GM20000 (cell line): Measurements from ENCODE around the gene PIR.

ENCODE experiments used
- DNase-seq: peaks from one replicate; pipeline ENCODE4 v3.0.0; 2012; ENCODE audit warnings: low spot score
- TF ChIP-seq, protein P1 (sequence below): IDR thresholded peaks from 2 replicates; pipeline ENCODE4 v1.5.1; 2012; ENCODE audit warnings: mild to moderate bottlenecking, control low read depth; ENCODE audit errors: extremely low read depth, missing control alignments

PIR gene

DNA sequence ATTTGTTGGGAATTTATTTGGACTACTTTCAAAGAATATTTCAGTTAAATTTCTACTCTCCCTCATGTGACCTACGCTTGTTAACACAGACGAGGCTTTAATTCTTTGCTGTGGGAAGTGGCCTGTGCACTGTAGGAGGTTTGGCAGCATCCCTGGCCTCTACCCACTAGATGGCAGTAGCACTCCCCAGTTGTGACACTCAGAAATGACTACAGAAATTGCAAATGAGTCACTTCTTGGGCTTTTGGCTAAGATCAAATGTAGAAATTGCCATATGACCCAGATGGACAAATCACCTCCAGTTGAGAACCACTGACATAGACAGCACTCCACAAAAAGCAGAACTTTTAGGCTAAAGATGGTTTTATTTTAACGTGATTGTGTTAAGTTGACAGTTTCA is 22.1 kb downstream of the PIR start:
- TF ChIP-seq, protein P1, sequence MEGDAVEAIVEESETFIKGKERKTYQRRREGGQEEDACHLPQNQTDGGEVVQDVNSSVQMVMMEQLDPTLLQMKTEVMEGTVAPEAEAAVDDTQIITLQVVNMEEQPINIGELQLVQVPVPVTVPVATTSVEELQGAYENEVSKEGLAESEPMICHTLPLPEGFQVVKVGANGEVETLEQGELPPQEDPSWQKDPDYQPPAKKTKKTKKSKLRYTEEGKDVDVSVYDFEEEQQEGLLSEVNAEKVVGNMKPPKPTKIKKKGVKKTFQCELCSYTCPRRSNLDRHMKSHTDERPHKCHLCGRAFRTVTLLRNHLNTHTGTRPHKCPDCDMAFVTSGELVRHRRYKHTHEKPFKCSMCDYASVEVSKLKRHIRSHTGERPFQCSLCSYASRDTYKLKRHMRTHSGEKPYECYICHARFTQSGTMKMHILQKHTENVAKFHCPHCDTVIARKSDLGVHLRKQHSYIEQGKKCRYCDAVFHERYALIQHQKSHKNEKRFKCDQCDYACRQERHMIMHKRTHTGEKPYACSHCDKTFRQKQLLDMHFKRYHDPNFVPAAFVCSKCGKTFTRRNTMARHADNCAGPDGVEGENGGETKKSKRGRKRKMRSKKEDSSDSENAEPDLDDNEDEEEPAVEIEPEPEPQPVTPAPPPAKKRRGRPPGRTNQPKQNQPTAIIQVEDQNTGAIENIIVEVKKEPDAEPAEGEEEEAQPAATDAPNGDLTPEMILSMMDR: peak; percentile 57
- DNase-seq: peak; percentile 12

DNA sequence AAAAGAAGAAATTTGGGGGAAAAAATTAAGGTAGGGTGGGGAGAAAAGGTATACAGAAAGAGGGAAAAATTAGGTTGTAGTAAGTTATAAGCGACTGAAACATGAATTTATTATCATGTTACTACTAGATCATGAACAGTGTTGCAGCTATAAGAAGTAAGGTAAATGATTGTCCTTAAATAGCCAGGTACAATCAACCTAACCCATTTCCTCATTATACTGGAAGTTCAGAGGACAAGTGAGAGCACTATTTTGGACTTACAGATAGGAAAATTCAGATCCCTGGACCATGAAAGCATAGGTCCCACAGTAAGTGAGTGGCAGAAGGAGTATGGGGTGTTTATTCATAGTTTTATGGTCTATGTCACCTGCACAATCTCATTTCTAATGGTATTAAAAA is 23.5 kb downstream of the PIR start:
- DNase-seq: no peak
- TF ChIP-seq, protein P1: no peak

DNA sequence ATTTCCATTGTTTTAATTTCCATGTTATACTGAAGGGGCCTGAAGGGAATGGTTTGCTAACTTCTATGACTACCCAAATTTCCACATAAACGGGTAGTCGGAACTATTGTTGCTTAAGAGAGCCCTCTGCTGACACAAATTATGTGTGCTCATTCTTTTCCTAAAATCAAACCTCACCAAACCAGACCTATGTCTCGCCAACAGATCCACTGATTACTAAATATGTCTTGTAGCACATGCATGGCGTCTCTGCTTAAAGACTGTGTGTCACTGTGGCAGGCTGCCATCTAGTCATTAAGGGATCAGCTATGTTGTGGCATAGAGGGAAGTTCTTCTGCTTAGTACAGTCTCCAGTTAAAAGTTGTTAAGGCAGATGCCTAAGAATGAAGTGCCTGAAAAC is 25.1 kb downstream of the PIR start:
- DNase-seq: no peak
- TF ChIP-seq, protein P1: peak; percentile 10

DNA sequence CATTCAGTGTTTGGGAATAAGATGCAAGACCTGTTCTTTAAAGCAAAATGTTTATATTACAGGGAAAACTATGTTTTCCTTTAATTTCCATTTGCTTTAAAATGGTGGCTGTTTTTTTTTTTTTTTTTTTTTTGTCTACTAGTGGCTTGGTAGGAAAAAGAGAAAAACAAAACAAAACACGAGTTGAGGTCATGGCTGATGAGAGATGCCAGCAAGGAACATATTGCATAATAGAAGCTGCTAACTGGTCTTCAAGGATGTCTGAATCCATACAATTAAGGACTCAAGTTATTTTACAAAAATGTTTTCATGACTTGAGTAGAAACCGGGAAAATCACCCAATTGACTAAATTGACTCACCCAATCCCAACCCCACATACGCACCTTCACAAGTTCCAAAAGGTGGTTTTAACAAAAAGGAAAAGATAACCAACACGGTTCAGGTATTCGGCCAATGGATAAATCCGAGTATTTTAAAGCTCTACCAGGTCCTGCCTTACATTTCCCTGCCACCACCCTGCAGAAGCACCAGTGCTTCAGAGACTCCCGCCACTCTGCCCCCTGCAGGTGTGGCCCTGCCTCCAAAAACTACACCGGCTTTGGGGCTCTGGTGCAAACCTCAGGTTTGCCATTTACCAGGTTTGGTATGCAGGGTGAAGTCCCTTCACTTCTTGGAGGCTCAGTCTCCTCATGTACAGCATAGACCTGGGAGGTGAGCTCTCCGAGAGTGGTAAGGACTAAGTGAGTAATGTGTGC is 27.1 kb downstream of the PIR start:
- DNase-seq: no peak
- TF ChIP-seq, protein P1: no peak

DNA sequence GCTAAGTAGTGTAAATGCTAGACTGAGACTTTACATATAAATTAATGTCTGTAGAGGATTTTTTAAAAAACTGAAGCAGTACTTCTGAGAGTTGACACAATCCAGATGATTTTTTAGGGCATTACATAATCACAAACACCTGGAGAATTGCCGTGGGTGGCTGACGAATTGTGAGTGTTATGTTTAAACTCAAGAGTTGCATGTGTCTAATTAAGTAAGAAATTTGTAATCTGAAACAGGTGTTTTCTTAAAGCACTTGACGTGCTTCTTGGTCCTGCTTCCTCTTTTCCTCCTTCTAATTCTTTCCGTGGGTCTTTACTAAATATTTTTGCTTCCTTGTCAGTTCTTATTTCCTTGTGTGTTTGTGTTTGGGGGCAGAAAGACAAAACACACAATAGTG is 27.8 kb downstream of the PIR start:
- TF ChIP-seq, protein P1: no peak
- DNase-seq: peak; percentile 38

DNA sequence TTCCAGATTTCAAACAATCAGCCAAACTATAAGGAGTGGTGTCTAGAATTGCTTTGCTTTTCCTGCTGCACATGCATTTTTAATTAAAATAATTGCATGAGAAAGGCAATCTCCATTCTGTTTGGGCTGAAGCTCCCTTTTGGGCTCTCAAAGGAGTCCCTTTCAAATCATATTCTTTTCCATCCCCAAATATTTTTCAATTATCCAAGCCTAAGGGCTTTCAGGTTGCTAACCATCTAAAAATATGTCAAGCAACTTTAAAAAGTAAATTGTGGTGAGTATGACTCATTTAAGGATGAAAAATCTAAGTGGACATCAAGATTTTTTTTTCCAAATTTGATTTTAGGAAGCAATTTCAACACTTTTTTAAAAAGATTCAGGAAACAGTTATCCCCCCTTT is 28.4 kb downstream of the PIR start:
- TF ChIP-seq, protein P1: no peak
- DNase-seq: no peak

DNA sequence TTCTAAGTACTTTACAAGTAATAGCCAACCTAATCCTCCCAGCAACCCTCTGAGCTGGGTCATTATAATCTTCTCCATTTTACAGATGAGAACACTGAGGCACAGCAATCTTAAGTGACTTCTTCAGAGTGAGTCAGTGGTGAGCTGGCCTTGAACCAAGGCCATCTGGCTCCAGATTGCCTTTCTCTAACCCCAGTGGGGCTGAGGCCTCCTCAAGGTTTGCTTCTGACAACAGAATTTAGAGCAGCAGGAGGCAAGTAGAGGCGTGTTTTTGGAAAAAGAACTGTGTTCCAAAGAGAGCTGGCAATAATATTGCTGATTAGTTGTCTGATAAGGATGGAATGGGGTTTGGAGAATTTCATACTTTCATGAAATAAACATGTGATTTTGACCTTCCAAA is 41.2 kb downstream of the PIR start:
- TF ChIP-seq, protein P1: no peak

More for the DNA sequence above, 41.2 kb downstream of the PIR start:
- no peak for DNase-seq
